Adrenal gland (tissue), 5 donors: ENCODE measurements around the gene IL1RL2.

Experiments used
- POLR2A ChIP-seq, 2 donors: fragments of 450-650 bp; IDR thresholded peaks; one replicate each; pipeline ENCODE4 v1.6.1; 2017; ENCODE audit warnings: antibody characterized with exemption in 2 of 2, mild to moderate bottlenecking in 2 of 2, moderate library complexity in 1 of 2
- TF ChIP-seq, protein P1 (sequence below), 6 experiments: fragments of 450-650 bp in 4 of 6; fragments of 200-600 bp in 2 of 6; sonication (generic) in 1 of 6; IDR thresholded peaks; 1 replicate in 5 of 6; 2 replicates in 1 of 6; pipeline versions ENCODE4 v1.5.1 to v1.8.0; 2016 to 2021; ENCODE audit warnings: antibody characterized with exemption in 6 of 6, mild to moderate bottlenecking in 2 of 6, moderate library complexity in 1 of 6
- donor health status: DM: no; HTN: no; CAD: no.

DNA sequence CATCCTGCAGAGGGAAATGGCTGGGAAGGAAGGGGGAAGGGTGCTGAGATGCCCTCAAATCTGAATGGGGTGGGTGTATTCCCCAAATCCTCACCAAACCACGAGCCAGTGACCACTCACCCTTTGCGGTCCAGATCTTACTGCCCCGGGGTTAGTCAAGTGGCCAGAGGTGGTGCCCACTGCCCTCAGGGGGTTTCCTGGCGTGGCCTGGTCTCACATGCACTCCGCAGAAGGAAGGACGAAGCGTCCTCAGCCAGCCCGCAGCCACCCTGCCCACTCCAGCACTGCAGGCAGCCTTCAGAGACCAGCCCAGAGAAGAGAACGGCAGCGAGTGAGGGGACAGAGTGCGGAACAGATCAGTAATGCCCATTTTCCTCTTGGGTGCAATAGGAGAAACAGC, 50.4 kb downstream of the IL1RL2 start:
- TF ChIP-seq, protein P1, sequence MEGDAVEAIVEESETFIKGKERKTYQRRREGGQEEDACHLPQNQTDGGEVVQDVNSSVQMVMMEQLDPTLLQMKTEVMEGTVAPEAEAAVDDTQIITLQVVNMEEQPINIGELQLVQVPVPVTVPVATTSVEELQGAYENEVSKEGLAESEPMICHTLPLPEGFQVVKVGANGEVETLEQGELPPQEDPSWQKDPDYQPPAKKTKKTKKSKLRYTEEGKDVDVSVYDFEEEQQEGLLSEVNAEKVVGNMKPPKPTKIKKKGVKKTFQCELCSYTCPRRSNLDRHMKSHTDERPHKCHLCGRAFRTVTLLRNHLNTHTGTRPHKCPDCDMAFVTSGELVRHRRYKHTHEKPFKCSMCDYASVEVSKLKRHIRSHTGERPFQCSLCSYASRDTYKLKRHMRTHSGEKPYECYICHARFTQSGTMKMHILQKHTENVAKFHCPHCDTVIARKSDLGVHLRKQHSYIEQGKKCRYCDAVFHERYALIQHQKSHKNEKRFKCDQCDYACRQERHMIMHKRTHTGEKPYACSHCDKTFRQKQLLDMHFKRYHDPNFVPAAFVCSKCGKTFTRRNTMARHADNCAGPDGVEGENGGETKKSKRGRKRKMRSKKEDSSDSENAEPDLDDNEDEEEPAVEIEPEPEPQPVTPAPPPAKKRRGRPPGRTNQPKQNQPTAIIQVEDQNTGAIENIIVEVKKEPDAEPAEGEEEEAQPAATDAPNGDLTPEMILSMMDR (IDR thresholded peaks at IDR 0.05), result no peak
- TF ChIP-seq POLR2A (IDR thresholded peaks at IDR 0.05), result no peak
